Esophagus muscularis mucosa (tissue), 3 donors: ENCODE measurements around the gene RPP38.

ENCODE experiments used
- CTCF ChIP-seq, 3 experiments: fragments of 200-600 bp in 2 of 3; fragments of 450-650 bp in 1 of 3; sonication (generic) in 2 of 3; IDR thresholded peaks; one replicate each; pipeline ENCODE4 v1.5.1; 2017 to 2019; ENCODE audit warnings: antibody characterized with exemption in 3 of 3, mild to moderate bottlenecking in 2 of 3, moderate library complexity in 1 of 3
- POLR2A ChIP-seq: fragments of 450-650 bp; IDR thresholded peaks from one replicate; pipeline ENCODE4 v1.6.1; 2017; ENCODE audit warnings: antibody characterized with exemption, moderate library complexity, mild to moderate bottlenecking, low read depth
- POLR2AphosphoS5 ChIP-seq, 2 donors: sonication (generic); formaldehyde crosslinking; IDR thresholded peaks; one replicate each; pipeline ENCODE4 v1.6.1; 2017; ENCODE audit warnings: antibody characterized with exemption in 2 of 2

DNA sequence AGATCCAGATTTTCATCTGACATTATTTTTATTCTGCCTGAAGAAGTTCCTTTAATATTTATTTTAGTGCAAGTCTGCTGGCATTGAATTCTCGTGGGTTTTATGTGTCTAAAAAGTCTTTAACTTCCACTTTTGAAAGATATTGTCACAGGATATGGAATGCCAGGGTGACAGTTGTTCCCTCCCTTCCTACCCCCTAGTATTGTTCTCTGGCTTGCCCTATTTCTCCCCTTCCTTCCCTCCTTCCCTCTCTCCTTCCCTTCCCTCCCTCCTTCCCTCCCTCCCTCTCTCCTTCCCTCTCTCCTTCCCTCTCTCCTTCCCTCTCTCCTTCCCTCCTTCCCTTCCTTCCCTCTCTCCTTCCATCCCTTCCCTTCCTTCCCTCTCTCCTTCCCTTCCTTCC, 38.5 kb upstream of the RPP38 start:
- TF ChIP-seq POLR2A, result no peak
- no peak for TF ChIP-seq CTCF (IDR thresholded peaks at IDR 0.05)
- no peak for TF ChIP-seq POLR2AphosphoS5 (IDR thresholded peaks at IDR 0.05)
